GM13976 (cell line): ENCODE measurements around the gene GRK6.

Experiments
- DNase-seq: peaks from one replicate; pipeline ENCODE4 v3.0.0; 2012; ENCODE audit warnings: low spot score
- in situ Hi-C: fragments of 300-500 bp; cut with MboI; formaldehyde crosslinking; loops from one replicate; pipeline ENCODE4 v1.12.0; 2022; ENCODE audit warnings: low sequenced_read_pairs, mixed read lengths, inconsistent platforms; ENCODE audit not compliant: unreplicated experiment
- TF ChIP-seq, protein P1 (sequence below): IDR thresholded peaks from 2 replicates; pipeline ENCODE4 v1.5.1; 2012; ENCODE audit warnings: borderline replicate concordance, mild to moderate bottlenecking; ENCODE audit not compliant: insufficient read depth; ENCODE audit errors: extremely low read depth, missing control alignments, control extremely low read depth

Gene GRK6

DNA sequence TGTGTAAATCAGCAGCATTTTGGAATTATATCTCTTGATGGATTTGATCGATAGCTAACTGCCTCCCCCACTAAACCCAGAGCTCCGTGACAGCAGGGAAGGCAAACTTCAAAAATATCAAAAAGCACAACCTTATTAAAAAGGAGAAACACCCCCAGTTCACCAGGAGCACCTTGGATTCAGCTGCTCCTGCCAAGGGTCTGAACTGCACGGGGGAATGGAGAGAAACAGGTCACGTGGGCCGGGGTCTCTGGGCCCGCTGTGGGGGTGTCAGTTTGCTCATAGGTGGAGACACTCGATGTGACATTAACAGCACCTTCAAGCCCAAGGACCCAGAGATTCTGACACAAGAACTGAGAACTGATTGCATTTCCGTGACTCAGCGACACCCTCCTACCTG, 43.3 kb upstream of the GRK6 start:
- no peak for DNase-seq
- in situ Hi-C loops, result no loop called here
- TF ChIP-seq, protein P1, sequence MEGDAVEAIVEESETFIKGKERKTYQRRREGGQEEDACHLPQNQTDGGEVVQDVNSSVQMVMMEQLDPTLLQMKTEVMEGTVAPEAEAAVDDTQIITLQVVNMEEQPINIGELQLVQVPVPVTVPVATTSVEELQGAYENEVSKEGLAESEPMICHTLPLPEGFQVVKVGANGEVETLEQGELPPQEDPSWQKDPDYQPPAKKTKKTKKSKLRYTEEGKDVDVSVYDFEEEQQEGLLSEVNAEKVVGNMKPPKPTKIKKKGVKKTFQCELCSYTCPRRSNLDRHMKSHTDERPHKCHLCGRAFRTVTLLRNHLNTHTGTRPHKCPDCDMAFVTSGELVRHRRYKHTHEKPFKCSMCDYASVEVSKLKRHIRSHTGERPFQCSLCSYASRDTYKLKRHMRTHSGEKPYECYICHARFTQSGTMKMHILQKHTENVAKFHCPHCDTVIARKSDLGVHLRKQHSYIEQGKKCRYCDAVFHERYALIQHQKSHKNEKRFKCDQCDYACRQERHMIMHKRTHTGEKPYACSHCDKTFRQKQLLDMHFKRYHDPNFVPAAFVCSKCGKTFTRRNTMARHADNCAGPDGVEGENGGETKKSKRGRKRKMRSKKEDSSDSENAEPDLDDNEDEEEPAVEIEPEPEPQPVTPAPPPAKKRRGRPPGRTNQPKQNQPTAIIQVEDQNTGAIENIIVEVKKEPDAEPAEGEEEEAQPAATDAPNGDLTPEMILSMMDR, result no peak

- no peak for DNase-seq
- in situ Hi-C loops, result no loop called here
- TF ChIP-seq, protein P1, result no peak
These were observed 42.3 kb upstream of the GRK6 start, which contains the start of gene SLC34A1 for GRCh38 chr5:177384134-177384533. SLC34A1 (plus strand) TSS chr5:177384434; CDS start chr5:177385742, 1,308 bp downstream.

GRCh38 chr5:177385720-177386119, 40.8 kb upstream of the GRK6 start:
- DNase-seq, result no peak
- TF ChIP-seq, protein P1, result no peak
- in situ Hi-C loops, result no loop called here

DNA sequence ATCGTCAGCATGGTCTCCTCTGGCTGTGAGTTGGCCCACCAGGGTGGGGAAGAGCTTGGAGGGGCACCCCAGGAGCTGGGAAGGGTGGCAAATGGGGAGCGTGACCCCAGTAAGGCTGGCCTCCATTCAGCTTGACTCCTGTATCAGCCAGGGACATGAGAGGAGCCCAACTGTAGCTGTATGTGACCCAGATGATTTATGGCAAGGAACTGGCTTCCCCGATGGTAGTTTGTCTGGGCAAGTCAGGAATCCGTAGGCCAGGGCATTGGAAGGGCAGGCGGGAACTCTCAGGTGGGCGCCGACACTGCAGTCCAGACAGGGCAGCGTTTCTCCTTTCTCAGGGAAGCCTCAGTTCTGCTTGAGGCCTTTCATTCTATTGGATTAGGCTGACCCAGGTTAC, 39.9 kb upstream of the GRK6 start:
- TF ChIP-seq, protein P1, result no peak
- no peak for DNase-seq
- in situ Hi-C loops, result no loop called here

- TF ChIP-seq, protein P1, result no peak
- no peak for DNase-seq
- in situ Hi-C loops, result no loop called here
These were observed 39.1 kb upstream of the GRK6 start for GRCh38 chr5:177387405-177387804.

DNA sequence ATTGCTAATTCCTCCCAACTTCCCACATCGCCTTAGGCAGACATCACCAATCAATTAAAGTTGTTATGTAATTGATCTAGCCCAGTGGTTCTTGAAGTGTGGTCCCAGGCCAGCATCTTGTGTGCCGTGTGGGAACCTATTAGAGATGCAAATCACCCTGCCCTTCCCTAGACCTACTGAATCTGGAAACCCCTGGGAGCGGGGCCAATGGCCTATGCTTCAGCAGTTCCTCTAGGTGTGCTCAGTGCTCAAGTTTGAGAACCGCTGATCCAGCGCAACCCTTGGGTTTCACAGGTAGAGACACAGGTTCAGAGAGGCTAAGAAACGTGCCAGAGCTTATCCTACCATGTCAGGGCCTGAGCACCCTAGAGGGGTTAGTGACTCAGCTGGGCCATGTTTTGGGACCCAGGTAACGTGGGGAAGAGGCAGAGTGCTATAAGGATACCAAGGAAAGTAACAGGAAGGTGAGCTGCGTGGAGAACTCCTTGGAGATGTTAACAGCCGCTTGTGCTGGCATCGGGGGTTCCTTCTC, 37.9 kb upstream of the GRK6 start:
- TF ChIP-seq, protein P1, result no peak
- in situ Hi-C loops, result no loop called here
- DNase-seq, result no peak
